NCI-H2227 (cell line): ENCODE measurements around the gene PRX.
"Not testable (repeated sequence)": the region's sequence is repeated elsewhere in the genome, so short reads cannot be mapped to it uniquely, and the experiment has no call there.

Experiments
- DNase-seq: peaks from one replicate; lab custom pipeline; 2025; ENCODE audit not compliant: unreplicated experiment; lab: John Stamatoyannopoulos, UW

PRX gene

GRCh38 chr19:40433391-40434216 is 20.4 kb upstream of the PRX start:
- peak; percentile 99 for DNase-seq

- DNase-seq, result not testable (repeated sequence)
Observed at GRCh38 chr19:40432760-40433159, 19.6 kb upstream of the PRX start.

- DNase-seq, result no peak
Observed at GRCh38 chr19:40431698-40432097, 18.5 kb upstream of the PRX start.

GRCh38 chr19:40430242-40430641 is 17.1 kb upstream of the PRX start:
- not testable (repeated sequence) for DNase-seq

GRCh38 chr19:40428197-40428596 is 15.0 kb upstream of the PRX start:
- not testable (repeated sequence) for DNase-seq

GRCh38 chr19:40425450-40426287 is 12.5 kb upstream of the PRX start, which contains the start of gene SERTAD1:
Gene SERTAD1 (minus strand): TSS chr19:40425992. CDS start chr19:40423546, 2,446 bp downstream.
- peak; percentile 100 for DNase-seq

GRCh38 chr19:40424637-40425449 is 11.7 kb upstream of the PRX start:
- no peak for DNase-seq

GRCh38 chr19:40423938-40424337 is 10.8 kb upstream of the PRX start:
- DNase-seq, result no peak

GRCh38 chr19:40422748-40423566 is 9.8 kb upstream of the PRX start:
- DNase-seq, result no peak

GRCh38 chr19:40421993-40422747 is 9.0 kb upstream of the PRX start:
- no peak for DNase-seq

GRCh38 chr19:40420766-40421765 is 7.9 kb upstream of the PRX start:
- DNase-seq, result peak; percentile 96

GRCh38 chr19:40420451-40420765 is 7.2 kb upstream of the PRX start:
- no peak for DNase-seq

- no peak for DNase-seq
Observed at GRCh38 chr19:40419780-40420179, 6.6 kb upstream of the PRX start.

- DNase-seq, result no peak
Observed at GRCh38 chr19:40419066-40419612, 6.0 kb upstream of the PRX start.

GRCh38 chr19:40418040-40418439 is 4.9 kb upstream of the PRX start:
- DNase-seq, result no peak

- no peak for DNase-seq
Observed at GRCh38 chr19:40417643-40417981, 4.4 kb upstream of the PRX start.

- DNase-seq, result peak; percentile 54
Observed at GRCh38 chr19:40416918-40417642, 3.9 kb upstream of the PRX start.

- DNase-seq, result no peak
Observed at GRCh38 chr19:40415768-40416167, 2.6 kb upstream of the PRX start.
